Eye (tissue), 1 donor: ENCODE measurements around the gene FAM222A.

Experiments
- DNase-seq: peaks from one replicate; pipeline ENCODE4 v3.0.0-alpha.2; 2015

The FAM222A gene

DNA sequence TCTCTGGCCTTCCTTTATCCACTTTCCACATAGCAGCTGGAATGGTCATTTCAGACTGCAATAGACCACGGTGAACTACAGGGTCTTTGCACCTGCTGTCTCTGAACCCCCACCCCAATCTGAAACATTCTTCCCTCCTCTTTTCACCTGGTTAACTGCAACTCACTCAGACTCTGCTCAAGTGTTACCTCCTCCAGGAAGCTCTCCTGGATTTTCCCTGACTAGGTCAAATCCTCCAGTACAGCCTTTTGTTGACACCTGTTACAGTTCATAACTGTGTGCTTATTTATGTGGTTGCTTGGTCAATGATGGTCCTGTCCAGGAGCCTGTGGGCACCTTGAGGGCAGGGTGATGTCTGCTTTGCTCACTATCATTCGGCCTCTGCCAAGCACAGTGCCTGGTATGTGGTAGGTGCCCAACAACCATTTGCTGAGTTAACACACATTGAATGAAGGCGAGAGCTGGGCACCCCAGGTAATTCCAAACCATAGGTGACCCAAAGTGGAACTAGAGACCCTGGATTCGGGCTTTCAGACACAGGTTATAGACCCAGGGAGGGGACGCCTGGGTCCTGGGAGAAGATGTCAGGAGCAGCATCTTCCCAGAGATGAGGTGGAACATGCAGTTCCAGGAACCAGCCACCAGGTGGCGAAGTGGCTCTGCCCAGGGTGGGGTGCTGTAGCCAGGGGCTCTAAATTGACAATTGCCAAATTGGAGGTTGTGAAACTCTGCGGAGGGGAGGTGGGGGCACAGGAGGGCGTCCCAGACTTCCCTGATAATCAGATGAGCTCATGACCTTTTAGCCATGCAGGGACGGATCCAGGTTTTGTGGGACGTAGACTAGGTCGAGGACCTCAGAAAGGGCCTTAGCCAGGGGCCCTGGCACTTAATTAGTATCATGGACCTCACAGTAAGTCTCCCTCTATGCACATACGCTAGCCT is 91.5 kb downstream of the FAM222A start:
- peak; percentile 79 for DNase-seq

DNA sequence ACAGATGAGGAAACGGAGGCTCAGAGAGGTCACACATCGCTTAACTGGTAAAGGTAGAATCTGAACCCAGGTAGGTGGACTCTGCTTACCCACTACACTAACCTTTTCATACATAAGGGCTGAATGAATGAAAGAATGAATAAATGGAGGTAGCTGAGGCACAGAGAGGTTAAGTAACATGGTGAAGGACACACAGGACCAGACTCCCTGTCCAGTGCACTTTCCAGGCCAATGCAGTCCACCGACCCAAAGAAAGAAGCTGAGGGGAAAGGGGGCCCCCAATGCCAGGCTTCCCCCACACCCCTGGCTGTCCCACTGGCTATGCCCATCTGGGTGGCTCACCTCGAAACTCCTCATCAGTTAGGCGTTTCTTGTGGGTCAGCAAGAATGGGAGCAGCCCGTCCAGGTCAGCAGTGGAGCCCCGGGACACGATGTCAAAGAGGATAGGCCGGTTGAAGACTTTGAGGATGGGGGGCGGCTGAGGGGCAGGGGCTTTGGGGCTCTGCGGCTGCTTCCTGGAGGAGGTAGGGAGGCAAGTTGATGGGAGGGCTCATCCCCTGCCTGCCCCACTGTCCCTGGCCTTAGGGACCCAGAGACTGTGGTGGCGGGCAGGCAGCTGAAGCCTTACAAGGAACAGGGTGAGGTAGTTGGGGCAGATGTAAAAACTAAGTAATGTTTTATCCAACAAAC is 94.5 kb downstream of the FAM222A start:
- no peak for DNase-seq

DNA sequence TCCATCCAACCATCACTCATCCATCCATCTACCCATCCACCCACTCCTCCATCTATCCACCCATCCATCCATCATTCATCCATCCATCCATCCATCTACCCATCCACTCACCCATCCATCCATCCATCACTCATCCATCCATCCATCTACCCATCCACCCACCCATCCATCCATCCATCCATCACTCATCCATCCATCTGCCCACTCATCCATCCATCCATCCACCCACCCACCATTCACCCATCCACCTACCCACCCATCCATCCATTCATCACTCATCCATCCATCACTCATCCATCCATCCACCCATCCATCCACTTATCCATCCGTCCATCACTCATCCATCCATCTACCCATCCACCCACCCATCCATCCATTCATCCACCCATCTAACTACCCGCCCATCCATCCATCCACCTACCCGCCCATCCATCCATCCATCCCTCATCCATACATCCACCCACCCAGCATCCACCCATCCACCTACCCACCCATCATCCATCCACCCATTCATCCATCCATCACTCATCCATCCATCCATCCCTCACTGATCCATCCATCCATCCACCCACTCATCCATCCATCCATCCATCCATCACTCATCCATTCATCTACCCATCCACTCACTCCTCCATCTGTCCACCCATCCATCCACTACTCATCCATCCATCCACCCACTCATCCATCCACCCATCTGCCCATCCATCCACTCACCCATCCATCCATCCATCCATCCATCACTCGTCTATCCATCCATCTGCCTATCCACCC is 95.4 kb downstream of the FAM222A start:
- DNase-seq: no peak

DNA sequence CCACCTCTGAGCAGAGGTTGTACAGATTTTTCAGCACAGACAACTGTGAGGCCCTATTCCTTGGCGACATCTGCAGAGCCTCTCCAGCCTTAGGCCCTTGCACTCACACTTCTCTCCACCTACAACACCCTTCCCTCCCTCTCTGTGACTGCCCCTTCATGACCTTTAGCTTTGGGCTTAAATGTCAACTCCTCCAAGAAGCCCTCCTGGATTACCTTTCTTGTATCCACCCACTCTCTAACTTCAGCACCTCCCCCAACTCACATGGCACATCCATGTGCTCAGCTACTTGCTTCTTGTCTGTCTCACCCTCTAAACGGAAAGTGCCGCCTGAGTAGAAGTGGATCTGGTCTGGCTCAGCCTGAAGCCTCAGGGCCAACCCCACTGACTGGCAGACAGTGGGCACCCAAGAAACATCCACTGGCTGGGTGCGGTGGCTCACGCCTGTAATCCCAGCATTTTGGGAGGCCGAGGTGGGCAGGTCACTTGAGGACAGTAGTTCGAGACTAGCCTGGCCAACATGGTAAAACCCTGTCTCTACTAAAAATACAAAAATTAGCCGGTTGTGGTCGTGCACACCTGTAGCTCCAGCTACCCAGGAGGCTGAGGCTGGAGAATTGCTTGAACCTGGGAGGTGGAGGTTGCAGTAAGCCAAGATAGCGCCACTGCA is 97.5 kb downstream of the FAM222A start:
- DNase-seq: no peak

DNA sequence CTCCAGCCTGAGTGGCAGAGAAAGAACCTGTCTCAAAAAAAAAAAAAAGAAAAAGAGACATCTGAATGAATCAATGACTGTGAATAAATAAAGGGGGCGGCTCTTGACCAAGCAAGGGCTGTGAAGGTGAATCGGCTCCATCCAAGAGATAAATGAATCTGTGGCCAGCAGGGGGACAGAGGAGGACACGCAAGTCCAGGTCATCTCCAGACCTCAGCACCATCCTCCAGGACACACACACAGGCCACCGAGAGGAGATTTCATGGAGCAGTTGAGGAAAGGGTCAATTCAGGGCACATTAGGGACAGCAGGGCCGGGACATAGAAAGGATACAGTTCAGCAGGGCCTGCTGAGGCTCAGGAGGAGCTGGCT is 98.0 kb downstream of the FAM222A start:
- no peak for DNase-seq

DNA sequence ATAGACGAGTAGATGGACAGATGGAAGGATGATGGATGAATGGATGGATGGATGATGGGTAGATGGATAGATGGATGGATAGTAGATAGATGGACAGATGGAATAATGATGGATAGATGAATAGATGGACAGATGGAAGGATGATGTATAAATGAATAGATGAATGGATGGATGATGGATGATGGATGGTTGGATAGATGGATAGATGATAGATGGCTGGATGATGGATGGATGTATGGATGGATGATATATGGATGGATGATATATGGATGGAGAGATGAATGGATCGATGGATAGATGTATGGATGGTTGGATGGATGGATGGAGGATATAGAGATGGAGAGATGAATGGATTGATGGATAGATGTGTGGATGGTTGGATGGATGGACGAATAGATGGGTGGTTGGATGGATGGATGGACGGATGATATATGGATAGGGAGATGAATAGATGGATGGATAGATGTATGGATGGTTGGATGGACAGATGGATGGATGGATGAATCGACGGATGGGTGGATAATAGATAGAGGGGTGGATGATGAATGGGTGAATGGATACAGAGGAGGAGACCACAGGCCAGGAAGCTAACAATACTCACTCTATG is 100.3 kb downstream of the FAM222A start:
- no peak for DNase-seq

DNA sequence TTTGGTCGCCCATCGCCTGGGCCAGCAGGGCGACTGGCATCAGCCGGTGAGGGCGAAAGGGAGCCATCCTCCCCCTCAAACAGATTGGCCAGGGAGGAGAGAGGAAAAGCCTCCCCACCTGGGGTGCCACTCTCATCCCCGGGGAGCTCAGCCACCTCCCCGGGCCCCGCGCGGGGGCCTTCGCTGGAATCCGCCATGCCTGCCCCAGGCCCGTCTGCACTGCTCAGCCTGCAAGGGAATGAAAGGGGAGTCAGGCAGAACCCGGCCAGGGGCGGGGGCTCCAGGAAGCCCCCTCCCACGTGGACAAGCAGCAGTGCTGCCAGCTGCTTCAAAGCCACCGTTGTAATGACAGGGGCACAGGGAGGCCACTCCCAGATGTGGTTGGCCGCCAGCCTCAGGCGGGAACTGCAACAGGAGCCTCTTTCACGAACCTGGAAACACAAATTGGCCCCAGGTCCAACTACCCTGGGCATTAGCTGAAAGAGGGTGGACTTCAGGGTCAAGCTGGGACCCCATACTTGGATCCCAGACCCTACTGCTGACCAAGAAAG is 101.0 kb downstream of the FAM222A start:
- DNase-seq: no peak

DNA sequence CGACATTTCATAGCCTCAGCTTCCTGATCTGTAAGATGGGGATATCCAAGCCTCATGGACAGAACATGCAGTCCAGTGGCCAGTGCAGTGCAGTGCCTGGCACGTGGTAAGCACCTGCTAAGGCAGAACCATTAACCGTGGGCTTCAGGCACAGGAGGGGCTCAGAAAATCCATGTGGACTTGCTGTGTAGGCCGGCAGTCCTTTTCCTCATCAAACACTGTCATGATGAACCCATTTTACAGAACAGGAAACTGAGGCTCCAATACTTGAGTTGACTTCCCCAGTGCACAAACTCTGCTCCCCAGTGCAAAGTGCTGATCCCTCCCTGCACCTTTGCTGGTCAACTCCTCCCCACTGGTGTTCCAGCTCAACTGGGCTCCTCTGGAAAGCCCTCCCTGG is 101.6 kb downstream of the FAM222A start:
- no peak for DNase-seq

DNA sequence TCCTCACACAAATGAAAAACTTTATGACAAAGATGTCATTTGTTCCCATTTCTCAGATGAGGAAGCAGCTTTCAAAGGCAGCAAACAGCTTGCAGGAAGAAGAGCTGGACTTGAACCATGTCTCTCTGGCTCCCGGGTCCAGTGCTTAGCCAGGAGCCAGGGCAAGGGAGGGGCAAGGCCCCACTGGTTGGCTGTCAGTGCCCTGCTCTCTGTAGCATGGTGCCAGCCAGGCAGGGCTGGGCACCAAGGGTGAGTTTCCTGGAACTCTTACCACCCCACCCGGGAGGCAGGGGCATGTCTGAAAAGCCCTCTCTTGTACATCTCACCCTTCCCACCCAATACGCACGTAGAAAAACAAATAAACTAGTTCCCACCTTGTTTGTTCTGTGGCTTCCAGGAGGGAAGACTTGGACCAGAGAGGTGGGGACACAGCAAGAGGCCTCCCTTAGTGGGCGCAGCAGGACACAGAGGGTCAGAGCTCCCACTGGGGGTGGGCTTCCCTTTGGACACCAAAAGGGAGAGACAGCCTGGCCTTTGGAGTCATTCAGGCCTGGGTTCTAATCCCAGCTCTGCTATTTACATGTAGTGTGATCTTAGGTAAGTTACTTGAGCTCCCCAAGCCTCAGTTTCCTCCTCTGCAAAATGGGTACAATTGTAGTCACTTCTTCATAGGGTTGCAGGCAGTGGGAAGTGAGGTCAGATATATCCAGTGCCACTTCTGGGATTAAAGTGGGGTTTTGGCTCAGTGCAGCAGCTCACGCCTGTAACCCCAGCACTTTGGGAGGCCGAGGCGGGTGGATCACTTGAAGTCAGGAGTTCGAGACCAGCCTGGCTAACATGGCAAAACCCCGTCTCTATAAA is 102.4 kb downstream of the FAM222A start:
- no peak for DNase-seq

DNA sequence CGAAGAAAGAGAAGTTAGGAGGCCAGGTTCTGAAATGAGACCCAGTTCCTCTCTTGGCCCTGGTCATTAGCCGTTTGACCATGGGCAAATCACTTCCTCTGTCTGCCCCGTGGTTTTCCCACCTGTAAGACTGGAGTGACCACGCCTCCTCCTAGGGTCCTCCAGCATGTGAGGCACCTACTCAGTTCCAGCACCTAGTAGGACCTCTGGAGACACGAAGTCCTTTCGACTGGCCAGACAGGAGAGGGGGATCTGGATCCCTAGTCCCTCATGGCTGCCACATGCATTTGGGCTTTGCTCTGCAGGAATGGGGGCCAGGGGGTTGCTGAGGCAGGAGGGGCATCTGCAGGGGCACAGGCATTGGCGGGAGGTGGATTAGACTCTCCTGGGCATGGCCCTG is 103.2 kb downstream of the FAM222A start:
- DNase-seq: no peak

DNA sequence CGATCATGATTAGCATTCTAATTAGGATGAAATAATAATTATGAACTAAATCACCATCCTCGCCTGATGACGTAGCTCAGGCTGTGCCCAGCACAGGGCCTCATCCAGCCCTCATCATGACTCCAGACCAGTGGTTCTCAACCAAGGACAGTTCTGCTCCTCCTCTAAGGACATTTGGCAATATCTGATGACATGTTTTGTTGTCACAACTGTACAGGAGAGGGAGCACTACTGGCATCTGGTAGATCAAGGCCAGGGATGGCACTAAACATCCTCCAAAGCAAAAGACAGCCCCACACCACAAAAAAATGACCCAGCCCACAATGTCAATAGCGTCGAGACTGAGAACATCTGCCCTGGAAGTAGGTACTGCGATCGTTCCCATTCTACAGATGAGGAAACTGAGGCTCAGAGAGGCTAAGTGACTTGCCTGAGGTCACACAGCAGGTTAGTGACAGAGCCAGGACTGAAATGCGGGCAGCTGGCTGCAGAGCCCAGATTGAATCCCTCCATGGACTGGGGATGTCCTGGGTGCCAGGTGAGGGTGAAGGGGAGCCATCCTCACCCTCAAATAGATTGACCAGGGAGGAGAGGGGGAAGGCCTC is 104.1 kb downstream of the FAM222A start:
- no peak for DNase-seq

DNA sequence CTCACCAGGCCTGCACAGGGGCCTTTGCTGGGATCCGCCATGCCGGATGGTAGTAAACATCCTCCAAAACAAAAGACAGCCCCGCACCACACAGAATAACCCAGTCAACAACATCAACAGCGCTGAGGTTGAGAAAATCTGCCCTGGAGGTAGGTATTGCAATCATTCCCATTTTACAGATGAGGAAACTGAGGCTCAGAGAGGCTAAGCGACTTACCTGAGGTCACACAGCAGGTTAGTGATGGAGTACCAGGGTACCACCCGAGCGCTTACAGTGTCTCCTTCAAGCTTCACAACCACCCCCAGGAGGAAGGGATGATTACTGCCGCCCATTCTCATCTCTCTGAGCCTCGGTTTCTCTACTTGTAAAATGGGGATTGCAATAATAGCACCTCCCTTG is 104.6 kb downstream of the FAM222A start:
- DNase-seq: no peak

DNA sequence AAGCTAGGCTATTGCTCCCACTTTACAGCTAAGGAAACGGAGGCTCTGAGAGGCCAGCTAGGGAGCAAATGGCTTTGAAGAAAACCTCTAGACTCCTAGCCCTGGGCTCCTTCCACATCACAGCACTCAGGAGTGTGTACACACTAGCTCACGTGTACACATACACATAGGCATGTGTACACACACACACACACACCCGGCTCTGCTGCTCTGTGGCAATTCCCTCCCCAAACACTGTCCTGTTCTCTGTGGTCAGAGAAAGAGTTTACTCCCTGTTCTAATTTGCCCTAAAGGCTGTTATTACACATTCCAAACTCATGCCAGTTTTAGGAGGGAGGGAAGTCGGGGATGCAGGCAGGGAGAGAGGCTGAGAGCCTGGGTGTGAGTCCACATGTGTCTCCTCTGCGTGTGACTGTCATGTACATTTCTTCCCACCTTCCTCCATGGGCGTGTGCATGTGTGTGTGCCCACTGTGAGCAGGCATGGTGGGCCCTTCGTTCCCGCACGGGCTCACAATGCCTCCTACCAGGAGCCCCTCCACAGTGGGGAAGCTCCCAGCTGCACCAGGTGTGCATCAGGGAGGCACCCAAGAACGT is 105.4 kb downstream of the FAM222A start:
- DNase-seq: no peak
